Heart left ventricle (tissue), 16 donors: ENCODE data around the gene SSH2. TPM values are rescaled to one million over a fixed set of nuclear protein-coding genes. Genes with fewer than 3 reads are reported as not detected.
A peak's percentile ranks its signal among the peaks of the same experiment; 100 is the strongest.
"Not testable (repeated sequence)": the region's sequence is repeated elsewhere in the genome, so short reads cannot be mapped to it uniquely, and the experiment has no call there.

Experiments used
- ATAC-seq, 4 donors: fragments of 200-7000 bp; cut with Tn5 transposase; one replicate each; pipeline ENCODE4 v1.9.1; 2020 to 2022; ENCODE audit warnings: moderate library complexity in 4 of 4, mild to moderate bottlenecking in 3 of 4, moderate number of reproducible peaks in 1 of 4
- DNase-seq, 5 donors: peaks; one replicate each; pipeline ENCODE4 v3.0.0-alpha.2; 2020
- H3K27ac ChIP-seq, 12 donors: fragments of 200-600 bp; sonication (generic) in 4 of 12; one replicate each; pipeline versions ENCODE4 v1.5.0 to v1.8.0; 2016 to 2022; ENCODE audit warnings: mild to moderate bottlenecking in 2 of 12
- H3K27me3 ChIP-seq, 9 donors: fragments of 200-600 bp; sonication (generic) in 2 of 9; one replicate each; pipeline versions ENCODE4 v1.5.1 to v1.8.0; 2016 to 2022; ENCODE audit warnings: mild to moderate bottlenecking in 3 of 9
- H3K36me3 ChIP-seq, 9 donors: fragments of 200-600 bp; sonication (generic) in 2 of 9; one replicate each; pipeline versions ENCODE4 v1.5.0 to v1.8.0; 2018 to 2022; ENCODE audit warnings: mild to moderate bottlenecking in 2 of 9
- H3K4me1 ChIP-seq, 12 donors: fragments of 200-600 bp; sonication (generic) in 4 of 12; one replicate each; pipeline versions ENCODE4 v1.5.0 to v1.8.0; 2016 to 2022; ENCODE audit warnings: mild to moderate bottlenecking in 3 of 12
- H3K4me3 ChIP-seq, 12 donors: fragments of 200-600 bp; sonication (generic) in 4 of 12; one replicate each; pipeline versions ENCODE4 v1.5.0 to v1.8.0; 2017 to 2022; ENCODE audit warnings: mild to moderate bottlenecking in 9 of 12, moderate library complexity in 4 of 12
- H3K9me3 ChIP-seq, 12 donors: fragments of 200-600 bp; sonication (generic) in 4 of 12; one replicate each; pipeline versions ENCODE4 v1.5.0 to v1.8.0; 2016 to 2022; ENCODE audit warnings: mild to moderate bottlenecking in 1 of 12
- CTCF ChIP-seq, 12 donors: fragments of 200-600 bp; sonication (generic) in 4 of 12; IDR thresholded peaks; one replicate each; pipeline versions ENCODE4 v1.5.0 to v1.8.0; 2018 to 2022; ENCODE audit warnings: antibody characterized with exemption in 12 of 12, mild to moderate bottlenecking in 5 of 12
- POLR2A ChIP-seq, 2 donors: fragments of 450-650 bp; IDR thresholded peaks; one replicate each; pipeline ENCODE4 v1.6.1; 2017; ENCODE audit warnings: antibody characterized with exemption in 2 of 2, mild to moderate bottlenecking in 2 of 2, moderate library complexity in 2 of 2
- WGBS, 4 donors: extraction: QIAGEN DNeasy Blood & Tissue Kit in 2 of 4; methylation state at CpG; one replicate each; pipeline versions ENCODE4 v1.1.5 to v1.1.7; 2013 to 2018; 5-methylcytosine and 5-hydroxymethylcytosine counted together
- intact Hi-C, 10 donors: fragments of 100-400 bp; cut with DNase I; formaldehyde crosslinking; loops; one replicate each; pipeline versions ENCODE4 v1.11.1 to v1.14.2; 2022
- polyA plus RNA-seq, 2 donors: library from polyadenylated mRNA; stranded (reverse); fragments of 200-250 nt; gene quantifications; one replicate each; pipeline ENCODE4 v1.2.3, GENCODE V29; 2013
- total RNA-seq, 9 donors: library from RNA; depleted of rRNA in 2 of 9; stranded (reverse); fragments of >200 nt in 2 of 9; fragmentation: NEBNext Ultra II Directional in 3 of 9; extraction: Animal tissue kit (Norgen Biotek cat#: 25700) in 3 of 9; gene quantifications; one replicate each; pipeline versions ENCODE4 v1.1.0 to v1.2.4, GENCODE V29; 2016 to 2023
- donor health status: ischemic (EF 13 %, LVEDD 7.1; RV severe dilation, severe dysfunction).
- donor health status: healthy with polysubstance abuse.
- donor health status: DM: no; HTN: yes; CAD: no.
- donor health status: DM: no; HTN: no; CAD: no.
- donor health status: ischemic (EF 25% LVEDD 6.9; RV normal size, moderate dysfunction).
- donor health status: ischemic (EF 25% LVEDD 5.7; RV mildly dilated, moderate dysfunction).
- donor health status: healthy.
- donor health status: DM: yes; HTN: yes; CAD: no.
- donor health status: ischemic (EF 35%, LVEDD 5.7; RV mildly dilated, moderate dysfunction).
- donor health status: nonischemic (EF 11% LVEDD 7.7; RV severe dilation, severe dysfunction).
- donor health status: DM: yes; HTN: yes; CAD: no.
- donor health status: PGD.
- donor health status: ischemic (EF 29% LVEDD 5.4; RV normal size, mild dysfunction).
- donor health status: nonischemic (EF 23%, LVEDD 6.1; RV moderate dilation, normal function).

The SSH2 gene
- total and polyA plus RNA-seq, 11 donors, result 20.8 to 46.7 (median 36.6) TPM

DNA sequence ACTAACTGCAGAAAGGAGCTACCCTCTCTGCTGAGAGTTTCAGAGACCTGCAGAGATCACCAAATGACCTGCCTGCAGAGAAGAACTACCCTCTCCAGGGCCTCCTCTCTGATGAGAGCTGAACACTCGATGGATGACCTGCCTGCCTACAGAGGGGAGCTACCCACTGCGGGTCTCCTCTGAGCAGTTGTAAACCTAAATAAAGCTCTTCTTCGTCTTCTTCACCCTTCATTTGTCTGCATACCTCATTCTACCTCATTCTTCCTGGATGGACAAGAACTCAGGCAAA, 24.2 kb downstream of the SSH2 start:
- 95 to 100% (median 97%) methylated on average over 3 of the region's 3 CpGs for whole genome bisulfite sequencing, 4 donors
- Histone ChIP-seq H3K27me3 (no peaks in the 10 kb centered on the region), H3K4me1 (peaks cover 0 to 2% (median 0%) of the 10 kb centered on the region in 12 donors), H3K27ac (no peak overlapping the region), H3K9me3 (peaks cover 0 to 4% (median 0%) of the 10 kb centered on the region in 12 donors), H3K36me3 (no peaks in the 10 kb centered on the region), H3K4me3 (no peak overlapping the region)
- intact Hi-C loops, result no loop called here
- TF ChIP-seq POLR2A (IDR thresholded peaks at IDR 0.05) (no peak), CTCF (IDR thresholded peaks at IDR 0.05) (no peak)
- ATAC-seq, result no peak
- DNase-seq, result no peak

- DNase-seq, result no peak
- Histone ChIP-seq H3K36me3 (no peaks in the 10 kb centered on the region), H3K27me3 (no peaks in the 10 kb centered on the region), H3K4me1 (peaks cover 0 to 2% (median 0%) of the 10 kb centered on the region in 12 donors), H3K4me3 (no peak overlapping the region), H3K27ac (no peak overlapping the region), H3K9me3 (peaks cover 0 to 4% (median 0%) of the 10 kb centered on the region in 12 donors)
- intact Hi-C loops, result no loop called here
- TF ChIP-seq POLR2A (IDR thresholded peaks at IDR 0.05), result no peak
- no peak for TF ChIP-seq CTCF (IDR thresholded peaks at IDR 0.05)
- ATAC-seq, result peak in 1 of 4 donors; percentile 42
- WGBS, 4 donors, result 90 to 97% (median 96%) methylated on average over 1 to 3 of the region's 3 CpGs
These were observed 24.7 kb downstream of the SSH2 start for GRCh38 chr17:29905086-29905878.

- Histone ChIP-seq H3K4me3 (no peak overlapping the region), H3K4me1 (peaks cover 0 to 2% (median 0%) of the 10 kb centered on the region in 12 donors), H3K9me3 (peaks cover 0 to 4% (median 0%) of the 10 kb centered on the region in 12 donors), H3K27ac (no peak overlapping the region), H3K27me3 (no peaks in the 10 kb centered on the region), H3K36me3 (no peaks in the 10 kb centered on the region)
- DNase-seq, result no peak
- 85 to 89% (median 86%) methylated on average over 2 of the region's 2 CpGs for WGBS, 4 donors
- intact Hi-C loops, result no loop called here
- ATAC-seq, result no peak
- no peak for TF ChIP-seq POLR2A (IDR thresholded peaks at IDR 0.05)
- TF ChIP-seq CTCF (IDR thresholded peaks at IDR 0.05), result no peak
These were observed 26.6 kb downstream of the SSH2 start for GRCh38 chr17:29903471-29903870.

- ATAC-seq, H3K4me3 ChIP-seq, intact Hi-C loops, DNase-seq, H3K9me3 ChIP-seq, H3K27ac ChIP-seq, H3K4me1 ChIP-seq, H3K27me3 ChIP-seq, H3K36me3 ChIP-seq: not testable (repeated sequence)
- 94 to 99% (median 95%) methylated on average over 4 of the region's 4 CpGs for WGBS, 4 donors
These were observed 32.9 kb downstream of the SSH2 start for GRCh38 chr17:29897136-29897535.

- H3K27me3 ChIP-seq, result no peaks in the 10 kb centered on the region
- no peak for TF ChIP-seq POLR2A (IDR thresholded peaks at IDR 0.05)
- TF ChIP-seq CTCF (IDR thresholded peaks at IDR 0.05), result no peak
- ATAC-seq (no peak), DNase-seq (no peak)
- H3K27ac ChIP-seq, result peak overlapping the region in 1 of 12 donors; percentile 46
- H3K4me1 ChIP-seq, result peaks cover 0 to 13% (median 0%) of the 10 kb centered on the region in 12 donors
- H3K9me3 ChIP-seq, result peaks cover 0 to 12% (median 0%) of the 10 kb centered on the region in 12 donors
- intact Hi-C loops, result no loop called here
- no peaks in the 10 kb centered on the region for H3K36me3 ChIP-seq
- no peak overlapping the region for H3K4me3 ChIP-seq
These were observed 37.8 kb downstream of the SSH2 start for GRCh38 chr17:29892201-29892600.
